Endothelial cell of umbilical vein (primary cell): ENCODE results near the gene MLLT11. TPM values are rescaled to one million over a fixed set of nuclear protein-coding genes. Genes with fewer than 3 reads are reported as not detected.
A peak's percentile ranks its signal among the peaks of the same experiment; 100 is the strongest.

Experiments used
- BruUV-seq: library from RNA; stranded (reverse); fragments of 400-500 nt; replicated peaks from 2 replicates; lab custom pipeline; 2021; lab: Mats Ljungman, UMichigan
- CTCF ChIA-PET: fragments of 300-600, 350-600 bp; sonication (Branson Sonifier 250); formaldehyde crosslinking; loops from one replicate; lab custom pipeline; 2021; ENCODE audit warnings: antibody characterized with exemption, inconsistent platforms; lab: Charles Lee
- POLR2A ChIA-PET: fragments of 300-600, 350-600 bp; sonication (Branson Sonifier 250); formaldehyde crosslinking; loops from one replicate; lab custom pipeline; 2021; ENCODE audit warnings: antibody characterized with exemption, inconsistent platforms; lab: Charles Lee
- DNase-seq: peaks from one replicate; pipeline ENCODE4 v3.0.0-alpha.2; 2011; ENCODE audit warnings: low read depth, low spot score
- FAIRE-seq: peaks from 2 replicates; lab custom pipeline; 2011; peaks lifted over from hg19 to GRCh38; lab: Jason Lieb, UNC
- H2AFZ ChIP-seq: 2 replicates; pipeline ENCODE4 v1.6.0; 2012; ENCODE audit warnings: low read depth, low read length, control low read depth, inconsistent platforms
- H3K27ac ChIP-seq: 2 replicates; pipeline ENCODE4 v1.5.1; 2011; ENCODE audit warnings: low read depth, mild to moderate bottlenecking, control low read depth, low read length, moderate library complexity; ENCODE audit not compliant: insufficient read depth
- H3K27me3 ChIP-seq, 2 experiments: 2 replicates each; pipeline versions ENCODE4 v1.6.0 to v1.6.1; 2011; ENCODE audit warnings: low read length in 2 of 2, mixed read lengths in 1 of 2; ENCODE audit not compliant: control insufficient read depth in 2 of 2, insufficient read depth in 2 of 2
- H3K36me3 ChIP-seq, 2 experiments: 2 replicates in 1 of 2; 3 replicates in 1 of 2; pipeline ENCODE4 v1.5.1; 2011; ENCODE audit warnings: low read length in 2 of 2, mild to moderate bottlenecking in 1 of 2, moderate library complexity in 1 of 2; ENCODE audit not compliant: control insufficient read depth in 2 of 2, insufficient read depth in 2 of 2; ENCODE audit errors: extremely low read depth in 1 of 2
- H3K4me1 ChIP-seq: 3 replicates; pipeline ENCODE4 v1.5.1; 2011; ENCODE audit warnings: mild to moderate bottlenecking, low read length; ENCODE audit not compliant: control insufficient read depth, insufficient read depth; ENCODE audit errors: extremely low read depth
- H3K4me2 ChIP-seq: 2 replicates; pipeline ENCODE4 v1.6.1; 2011; ENCODE audit warnings: low read length, control low read depth, mixed read lengths; ENCODE audit not compliant: insufficient read depth
- H3K4me3 ChIP-seq, 3 experiments: fragments of 200-600 bp in 1 of 3; sonication (generic), shearing (Covaris generic) in 1 of 3; replicated peaks in 1 of 3; 2 replicates each; pipeline ENCODE4 v1.5.1; 2011 to 2016; ENCODE audit warnings: control low read depth in 3 of 3, low read length in 3 of 3, mild to moderate bottlenecking in 2 of 3, inconsistent platforms in 1 of 3, low read depth in 1 of 3, moderate library complexity in 1 of 3; ENCODE audit not compliant: insufficient read depth in 1 of 3
- H3K79me2 ChIP-seq: 2 replicates; pipeline ENCODE4 v1.6.0; 2012; ENCODE audit warnings: low read length, inconsistent platforms; ENCODE audit not compliant: control insufficient read depth, insufficient read depth
- H3K9ac ChIP-seq: replicated peaks from 2 replicates; pipeline ENCODE3; 2011; ENCODE audit warnings: low read length, control low read depth; ENCODE audit not compliant: insufficient read depth; ENCODE audit errors: extremely low read depth
- H3K9me1 ChIP-seq: replicated peaks from 3 replicates; pipeline ENCODE4 v1.6.0; 2011; ENCODE audit warnings: mild to moderate bottlenecking, low read length; ENCODE audit not compliant: control insufficient read depth, insufficient read depth; ENCODE audit errors: extremely low read depth
- H3K9me3 ChIP-seq: replicated peaks from 2 replicates; pipeline ENCODE4 v1.5.1; 2012; ENCODE audit warnings: low read length, inconsistent platforms; ENCODE audit not compliant: control insufficient read depth, insufficient read depth
- H4K20me1 ChIP-seq: replicated peaks from 2 replicates; pipeline ENCODE3; 2011; ENCODE audit warnings: mild to moderate bottlenecking, low read length; ENCODE audit not compliant: control insufficient read depth, insufficient read depth; ENCODE audit errors: extremely low read depth
- EZH2 ChIP-seq: IDR thresholded peaks from 2 replicates; pipeline ENCODE4 v1.6.1; 2012; ENCODE audit warnings: borderline replicate concordance, low read depth, mild to moderate bottlenecking, moderate library complexity, low read length, inconsistent platforms; ENCODE audit not compliant: severe bottlenecking
- FOS ChIP-seq: IDR thresholded peaks from 2 replicates; pipeline ENCODE4 v1.6.1; 2011; ENCODE audit warnings: mild to moderate bottlenecking, low read length, moderate library complexity, borderline replicate concordance; ENCODE audit not compliant: insufficient read depth
- GATA2 ChIP-seq: IDR thresholded peaks from 2 replicates; pipeline ENCODE4 v1.7.0; 2011; ENCODE audit warnings: low read depth, mild to moderate bottlenecking, moderate library complexity, mixed read lengths, low read length; ENCODE audit not compliant: insufficient read length, insufficient read depth
- POLR2A ChIP-seq: IDR thresholded peaks from 2 replicates; pipeline ENCODE4 v1.6.1; 2012; ENCODE audit warnings: low read depth, mild to moderate bottlenecking, control low read depth, low read length
- POLR2AphosphoS5 ChIP-seq: IDR thresholded peaks from 2 replicates; pipeline ENCODE4 v1.6.1; 2012; ENCODE audit warnings: low read depth, mild to moderate bottlenecking, control low read depth, low read length, moderate library complexity; ENCODE audit not compliant: insufficient read depth
- dilution Hi-C: fragments of 300-500 bp; cut with MboI; formaldehyde crosslinking; loops from one replicate; pipeline ENCODE4 v1.15.0; 2019; ENCODE audit warnings: low sequenced_read_pairs; ENCODE audit not compliant: extremely low pct_ligation_motif_present
- intact Hi-C: fragments of 100-400 bp; cut with micrococcal nuclease; formaldehyde crosslinking; loops from one replicate; pipeline ENCODE4 v1.10.0; 2022
- polyA plus RNA-seq, 4 experiments: library from polyadenylated mRNA; depleted of rRNA in 3 of 4; stranded (reverse) in 3 of 4; unstranded in 1 of 4; fragments of >200 nt; gene quantifications; 2 replicates each; pipeline versions ENCODE4 v1.2.1 to v1.2.3, GENCODE V29; 2011 to 2012; ENCODE audit warnings: missing spikeins in 1 of 4
- total RNA-seq: library from RNA; stranded (reverse); gene quantifications from 2 replicates; pipeline ENCODE4 v1.2.3, GENCODE V29; 2021
- TF ChIP-seq, protein P1 (sequence below), 2 donors: IDR thresholded peaks; 1 replicate in 1 of 2; 2 replicates in 1 of 2; pipeline ENCODE4 v1.5.1; 2011; ENCODE audit warnings: low read length in 2 of 2, mild to moderate bottlenecking in 2 of 2, moderate library complexity in 2 of 2, control low read depth in 1 of 2, inconsistent platforms in 1 of 2, low read depth in 1 of 2; ENCODE audit not compliant: insufficient read depth in 1 of 2; ENCODE audit errors: extremely low read depth in 1 of 2

MLLT11 gene
- total and polyA plus RNA-seq, 2 donors (not counting 3 experiments of a cell fraction or from before 2014, with no cell fraction given) = 25.2 to 26.5 TPM

DNA sequence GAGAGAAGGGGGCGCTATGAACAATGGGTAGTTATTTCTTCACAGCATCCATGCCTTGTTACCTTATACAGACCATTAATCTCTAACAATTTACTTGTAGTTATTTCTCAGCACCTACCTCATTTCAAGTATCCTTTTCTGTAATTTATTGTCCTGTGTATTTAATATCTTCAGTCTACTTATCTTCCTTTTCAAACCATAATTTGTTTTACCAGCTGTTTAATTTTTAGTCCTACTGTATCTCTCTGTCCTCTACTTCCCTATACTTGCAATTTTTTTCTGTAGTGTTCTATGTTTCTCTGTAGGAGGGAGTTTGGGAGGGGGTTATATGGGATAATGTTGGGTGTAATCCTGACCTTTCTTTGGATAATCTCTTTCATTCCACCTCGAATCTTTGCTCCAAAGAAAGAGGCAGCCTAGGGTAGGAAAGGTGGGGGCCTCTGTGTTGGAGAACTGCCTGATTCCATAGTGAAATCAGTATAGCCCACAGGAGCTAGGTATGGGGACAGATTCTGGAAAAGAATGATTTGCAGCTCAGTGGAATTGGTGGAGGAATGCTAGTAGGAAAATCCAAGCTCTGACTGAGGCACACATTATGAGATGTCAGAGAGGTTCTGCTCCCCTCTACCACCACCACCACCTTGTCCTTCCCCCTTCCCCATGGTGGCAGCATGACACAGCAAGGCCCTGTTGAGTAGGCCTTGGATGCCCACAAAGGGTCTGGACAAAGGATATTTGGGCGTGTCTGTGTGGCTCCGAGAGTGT, 642 bp downstream of the MLLT11 start:
- Histone ChIP-seq H3K9me1 (no peaks in the 10 kb centered on the region), H3K27me3 (no peaks in the 10 kb centered on the region), H3K9ac (peak overlapping the region; percentile 90), H3K4me1 (peaks cover 35% of the 10 kb centered on the region), H2AFZ (peak overlapping the region; percentile 77), H3K9me3 (no peaks in the 10 kb centered on the region), H3K4me2 (peak overlapping the region; percentile 96), H4K20me1 (peaks cover 4% of the 10 kb centered on the region), H3K4me3 (peak overlapping the region; percentile 82 to 94 (median 91)), H3K79me2 (peaks cover 95% of the 10 kb centered on the region), H3K27ac (peak overlapping the region; percentile 91), H3K36me3 (peaks cover 4 to 6% of the 10 kb centered on the region in 2 experiments)
- intact Hi-C loops = loop anchor here (1.0 kb wide), 1 partner anchor 9 kb away; the partner anchor contains the start of gene GABPB2
- no peak for TF ChIP-seq POLR2A
- no peak for TF ChIP-seq GATA2
- TF ChIP-seq POLR2AphosphoS5 = peak; percentile 27
- no peak for TF ChIP-seq FOS
- TF ChIP-seq, protein P1, sequence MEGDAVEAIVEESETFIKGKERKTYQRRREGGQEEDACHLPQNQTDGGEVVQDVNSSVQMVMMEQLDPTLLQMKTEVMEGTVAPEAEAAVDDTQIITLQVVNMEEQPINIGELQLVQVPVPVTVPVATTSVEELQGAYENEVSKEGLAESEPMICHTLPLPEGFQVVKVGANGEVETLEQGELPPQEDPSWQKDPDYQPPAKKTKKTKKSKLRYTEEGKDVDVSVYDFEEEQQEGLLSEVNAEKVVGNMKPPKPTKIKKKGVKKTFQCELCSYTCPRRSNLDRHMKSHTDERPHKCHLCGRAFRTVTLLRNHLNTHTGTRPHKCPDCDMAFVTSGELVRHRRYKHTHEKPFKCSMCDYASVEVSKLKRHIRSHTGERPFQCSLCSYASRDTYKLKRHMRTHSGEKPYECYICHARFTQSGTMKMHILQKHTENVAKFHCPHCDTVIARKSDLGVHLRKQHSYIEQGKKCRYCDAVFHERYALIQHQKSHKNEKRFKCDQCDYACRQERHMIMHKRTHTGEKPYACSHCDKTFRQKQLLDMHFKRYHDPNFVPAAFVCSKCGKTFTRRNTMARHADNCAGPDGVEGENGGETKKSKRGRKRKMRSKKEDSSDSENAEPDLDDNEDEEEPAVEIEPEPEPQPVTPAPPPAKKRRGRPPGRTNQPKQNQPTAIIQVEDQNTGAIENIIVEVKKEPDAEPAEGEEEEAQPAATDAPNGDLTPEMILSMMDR (IDR thresholded peaks at IDR 0.05; ENCODE audit: extremely low read depth in 1 of 2, insufficient read depth in 1 of 2, low read depth in 1 of 2, low read length in 2 of 2) = no peak
- no peak for TF ChIP-seq EZH2
- no TSS peak for BruUV-seq
- FAIRE-seq = peak; percentile 67
- dilution Hi-C loops = no loop called here
- ChIA-PET CTCF (interaction anchor here (0.8 to 6.1 kb wide), 4 partner anchors 10 to 36 kb away, joined by 3 to 39 read pairs (median 17); partner anchors contain the start of genes C1orf56 and GABPB2), POLR2A (interaction anchor here (0.9 kb wide), 1 partner anchor 11 kb away, joined by 5 read pairs; no protein-coding TSS in a partner anchor)
- DNase-seq = peak; percentile 41
